ENCODE results near the gene JARID2.

Gene JARID2

GRCh38 chr6:15246666-15247499 is 1.0 kb downstream of the JARID2 start:
- DNase-seq (ENCODE audit: low spot score) (no peak), ATAC-seq (ENCODE audit: low read depth) (no peak)
- no peaks in the 10 kb centered on the region for H3K36me3 ChIP-seq (ENCODE audit: low read depth)
- H3K4me1 ChIP-seq (ENCODE audit: insufficient read depth, poor library complexity, severe bottlenecking) = peaks cover 6% of the 10 kb centered on the region
- H3K9me3 ChIP-seq (ENCODE audit: severe bottlenecking) = no peaks in the 10 kb centered on the region
- no peaks in the 10 kb centered on the region for H3K27me3 ChIP-seq (ENCODE audit: insufficient read depth, poor library complexity, severe bottlenecking)
- H3K4me3 ChIP-seq (ENCODE audit: severe bottlenecking) = peak overlapping the region; percentile 74
- peak overlapping the region; percentile 73 for H3K27ac ChIP-seq (ENCODE audit: poor library complexity, severe bottlenecking)
- TF ChIP-seq CTCF (IDR thresholded peaks at IDR 0.05; ENCODE audit: poor library complexity, severe bottlenecking) = no peak

GRCh38 chr6:15247500-15248450 is 1.9 kb downstream of the JARID2 start:
- Histone ChIP-seq H3K27me3 (ENCODE audit: insufficient read depth, poor library complexity, severe bottlenecking) (no peaks in the 10 kb centered on the region), H3K27ac (ENCODE audit: poor library complexity, severe bottlenecking) (peak overlapping the region; percentile 73), H3K36me3 (ENCODE audit: low read depth) (no peaks in the 10 kb centered on the region), H3K4me3 (ENCODE audit: severe bottlenecking) (peak overlapping the region; percentile 74), H3K4me1 (ENCODE audit: insufficient read depth, poor library complexity, severe bottlenecking) (peaks cover 6% of the 10 kb centered on the region), H3K9me3 (ENCODE audit: severe bottlenecking) (no peaks in the 10 kb centered on the region)
- TF ChIP-seq CTCF (IDR thresholded peaks at IDR 0.05; ENCODE audit: poor library complexity, severe bottlenecking) = peak; percentile 38
- ATAC-seq (ENCODE audit: low read depth) (no peak), DNase-seq (ENCODE audit: low spot score) (peak; percentile 64)

- Histone ChIP-seq H3K27me3 (ENCODE audit: insufficient read depth, poor library complexity, severe bottlenecking) (no peaks in the 10 kb centered on the region), H3K27ac (ENCODE audit: poor library complexity, severe bottlenecking) (peak overlapping the region; percentile 73), H3K9me3 (ENCODE audit: severe bottlenecking) (no peaks in the 10 kb centered on the region), H3K4me1 (ENCODE audit: insufficient read depth, poor library complexity, severe bottlenecking) (peaks cover 6% of the 10 kb centered on the region), H3K36me3 (ENCODE audit: low read depth) (no peaks in the 10 kb centered on the region), H3K4me3 (ENCODE audit: severe bottlenecking) (peak overlapping the region; percentile 74)
- peak; percentile 20 for TF ChIP-seq CTCF (IDR thresholded peaks at IDR 0.05; ENCODE audit: poor library complexity, severe bottlenecking)
- DNase-seq (ENCODE audit: low spot score) = peak; percentile 97
- ATAC-seq (ENCODE audit: low read depth) = peak; percentile 44
Observed at GRCh38 chr6:15248451-15249370, 2.8 kb downstream of the JARID2 start.

GRCh38 chr6:15249371-15250019 is 3.6 kb downstream of the JARID2 start:
- H3K9me3 ChIP-seq (ENCODE audit: severe bottlenecking) = no peaks in the 10 kb centered on the region
- 0 out of 2 replicates have a peak, but pooled peaks cover 3% of the 10 kb centered on the region for H3K36me3 ChIP-seq (ENCODE audit: low read depth)
- H3K4me3 ChIP-seq (ENCODE audit: severe bottlenecking) = peak overlapping the region; percentile 74
- no peak for TF ChIP-seq CTCF (IDR thresholded peaks at IDR 0.05; ENCODE audit: poor library complexity, severe bottlenecking)
- H3K4me1 ChIP-seq (ENCODE audit: insufficient read depth, poor library complexity, severe bottlenecking) = peaks cover 6% of the 10 kb centered on the region
- no peaks in the 10 kb centered on the region for H3K27me3 ChIP-seq (ENCODE audit: insufficient read depth, poor library complexity, severe bottlenecking)
- no peak for DNase-seq (ENCODE audit: low spot score)
- ATAC-seq (ENCODE audit: low read depth) = no peak
- peak overlapping the region; percentile 73 for H3K27ac ChIP-seq (ENCODE audit: poor library complexity, severe bottlenecking)
